ENCODE data around the gene SURF2. TPM values are rescaled to one million over a fixed set of nuclear protein-coding genes. Genes with fewer than 3 reads are reported as not detected.

SURF2 gene
- total and polyA plus RNA-seq, 2 experiments from 2014 or later, result 38.2 to 38.3 TPM

GRCh38 chr9:133370685-133371084, 14.3 kb downstream of the SURF2 start:
- no peaks in the 10 kb centered on the region for H3K4me1 ChIP-seq (ENCODE audit: low read depth)
- no peak for TF ChIP-seq CTCF (IDR thresholded peaks at IDR 0.05; ENCODE audit: low read depth, low read length)
- no peak overlapping the region for H3K4me3 ChIP-seq
- no peaks in the 10 kb centered on the region for H3K27me3 ChIP-seq
- no peak overlapping the region for H3K27ac ChIP-seq
- no peak for DNase-seq (ENCODE audit: low read depth in 1 of 2, low spot score in 1 of 2)
- H3K9me3 ChIP-seq (ENCODE audit: low read depth), result no peaks in the 10 kb centered on the region
- H3K36me3 ChIP-seq, result peaks cover 21% of the 10 kb centered on the region

- Histone ChIP-seq H3K4me1 (ENCODE audit: low read depth) (no peaks in the 10 kb centered on the region), H3K27ac (no peak overlapping the region), H3K9me3 (ENCODE audit: low read depth) (no peaks in the 10 kb centered on the region), H3K4me3 (no peak overlapping the region), H3K36me3 (peaks cover 15% of the 10 kb centered on the region), H3K27me3 (no peaks in the 10 kb centered on the region)
- TF ChIP-seq CTCF (IDR thresholded peaks at IDR 0.05; ENCODE audit: low read depth, low read length), result no peak
- no peak for DNase-seq (ENCODE audit: low read depth in 1 of 2, low spot score in 1 of 2)
Observed at GRCh38 chr9:133371261-133371711, 14.9 kb downstream of the SURF2 start.

GRCh38 chr9:133372144-133372543, 15.8 kb downstream of the SURF2 start:
- DNase-seq (ENCODE audit: low read depth in 1 of 2, low spot score in 1 of 2), result no peak
- H3K9me3 ChIP-seq (ENCODE audit: low read depth), result no peaks in the 10 kb centered on the region
- H3K27me3 ChIP-seq, result no peaks in the 10 kb centered on the region
- no peaks in the 10 kb centered on the region for H3K4me1 ChIP-seq (ENCODE audit: low read depth)
- no peak overlapping the region for H3K27ac ChIP-seq
- H3K4me3 ChIP-seq, result no peak overlapping the region
- TF ChIP-seq CTCF (IDR thresholded peaks at IDR 0.05; ENCODE audit: low read depth, low read length), result no peak
- peaks cover 14% of the 10 kb centered on the region for H3K36me3 ChIP-seq

GRCh38 chr9:133374612-133375115, 18.3 kb downstream of the SURF2 start:
- no peaks in the 10 kb centered on the region for H3K27me3 ChIP-seq
- no peak for TF ChIP-seq CTCF (IDR thresholded peaks at IDR 0.05; ENCODE audit: low read depth, low read length)
- peak overlapping the region; percentile 99 for H3K27ac ChIP-seq
- H3K36me3 ChIP-seq, result peaks cover 14% of the 10 kb centered on the region
- H3K4me1 ChIP-seq (ENCODE audit: low read depth), result no peaks in the 10 kb centered on the region
- H3K9me3 ChIP-seq (ENCODE audit: low read depth), result no peaks in the 10 kb centered on the region
- peak in 1 of 2 donors; percentile 53 for DNase-seq (ENCODE audit: low read depth in 1 of 2, low spot score in 1 of 2)
- H3K4me3 ChIP-seq, result peak overlapping the region; percentile 98

- no peak for TF ChIP-seq CTCF (IDR thresholded peaks at IDR 0.05; ENCODE audit: low read depth, low read length)
- DNase-seq (ENCODE audit: low read depth in 1 of 2, low spot score in 1 of 2), result peak; percentile 41 to 43
- H3K4me1 ChIP-seq (ENCODE audit: low read depth), result no peaks in the 10 kb centered on the region
- H3K27me3 ChIP-seq, result no peaks in the 10 kb centered on the region
- H3K27ac ChIP-seq, result peak overlapping the region; percentile 99
- no peaks in the 10 kb centered on the region for H3K9me3 ChIP-seq (ENCODE audit: low read depth)
- H3K36me3 ChIP-seq, result peaks cover 14% of the 10 kb centered on the region
- H3K4me3 ChIP-seq, result peak overlapping the region; percentile 98
Observed at GRCh38 chr9:133375116-133375723, 18.9 kb downstream of the SURF2 start.
